ENCODE measurements around the gene GNPTAB.
"Not testable (repeated sequence)": the region's sequence is repeated elsewhere in the genome, so short reads cannot be mapped to it uniquely, and the experiment has no call there.

The GNPTAB gene

DNA sequence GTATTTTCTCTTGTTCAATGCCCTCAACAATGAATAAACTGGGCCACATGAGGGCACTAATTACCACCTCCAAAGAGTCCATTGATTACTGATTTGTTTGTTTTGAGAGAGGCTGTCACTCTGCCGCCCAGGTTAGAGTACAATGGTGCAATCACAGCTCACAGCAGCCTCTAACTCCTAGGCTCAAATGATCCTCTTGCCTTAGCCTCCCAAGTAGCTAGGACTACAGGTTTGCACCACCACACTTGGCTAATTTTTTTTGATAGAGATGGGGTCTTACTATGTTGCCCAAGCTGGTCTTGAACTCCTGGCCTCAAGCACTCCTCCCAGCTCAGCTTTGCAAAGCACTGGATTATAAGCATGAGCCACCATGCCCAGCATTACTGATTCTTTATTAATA lies 63.2 kb downstream of the GNPTAB start:
- DNase-seq = no peak

DNA sequence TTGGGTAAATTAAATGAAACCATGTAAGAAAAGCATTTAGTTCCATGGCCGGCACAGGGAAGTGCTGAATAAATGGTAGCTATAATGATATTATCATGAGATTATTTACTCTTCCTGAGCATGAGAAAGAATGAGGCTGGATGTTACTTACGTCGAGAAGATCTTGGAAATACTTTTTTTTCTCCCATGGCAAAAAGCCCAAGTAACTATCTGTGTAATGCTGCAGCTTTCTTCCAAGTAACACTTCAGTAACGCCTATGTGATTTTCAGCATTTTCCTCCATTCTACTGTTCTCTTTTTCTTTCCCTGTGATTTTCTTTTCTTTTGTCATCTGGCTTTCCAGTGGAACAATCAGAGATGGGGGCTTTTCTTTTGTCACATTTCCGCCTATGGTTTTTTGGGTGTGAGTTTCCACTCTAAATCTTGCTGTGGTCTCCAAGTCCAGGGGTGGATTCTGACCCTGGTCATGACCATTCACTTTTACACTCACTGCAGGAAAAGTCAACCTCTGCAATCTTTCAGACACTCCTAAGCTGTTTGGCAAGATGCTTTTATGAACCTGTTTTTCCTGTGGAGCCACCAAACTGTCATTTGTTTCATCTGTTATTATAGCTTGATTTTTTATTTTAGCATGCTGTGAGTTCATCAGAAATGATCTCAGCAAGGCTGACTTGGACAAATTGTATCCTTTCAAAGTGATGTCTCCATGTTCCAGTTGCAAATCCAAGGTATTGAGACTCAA lies 66.5 kb downstream of the GNPTAB start:
- DNase-seq = no peak

DNA sequence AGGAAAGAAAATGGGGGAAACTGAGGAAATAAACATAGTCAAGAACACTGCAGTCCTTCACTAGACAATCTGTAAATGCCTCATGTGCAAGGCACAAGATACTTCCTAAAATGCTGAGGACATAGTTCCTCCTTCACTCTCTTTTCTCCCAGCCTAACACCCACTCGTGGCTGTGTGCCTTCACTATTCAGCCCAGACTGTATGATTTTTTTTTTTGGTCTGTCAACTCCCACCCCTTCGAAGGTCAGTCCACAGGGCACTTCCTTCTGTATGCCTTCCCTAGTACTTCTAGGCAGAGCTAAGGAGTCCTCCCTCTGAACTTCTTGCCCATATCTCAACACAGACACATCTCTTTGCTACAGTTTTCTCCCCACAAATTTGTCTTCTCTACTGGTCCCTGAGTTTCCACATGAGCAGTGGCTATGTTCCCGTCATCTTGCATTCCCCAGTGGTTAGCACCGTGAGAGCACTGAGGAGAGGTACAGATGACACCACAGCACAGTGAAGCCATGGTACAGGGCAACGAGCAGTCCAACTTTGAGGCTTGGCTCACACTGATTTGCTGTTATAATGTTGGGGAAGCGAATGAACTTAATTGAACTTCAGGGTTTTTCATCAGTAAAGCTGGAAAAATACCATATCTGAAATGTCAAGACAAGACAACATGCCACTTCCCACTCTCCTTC lies 67.4 kb downstream of the GNPTAB start:
- no peak for DNase-seq

DNA sequence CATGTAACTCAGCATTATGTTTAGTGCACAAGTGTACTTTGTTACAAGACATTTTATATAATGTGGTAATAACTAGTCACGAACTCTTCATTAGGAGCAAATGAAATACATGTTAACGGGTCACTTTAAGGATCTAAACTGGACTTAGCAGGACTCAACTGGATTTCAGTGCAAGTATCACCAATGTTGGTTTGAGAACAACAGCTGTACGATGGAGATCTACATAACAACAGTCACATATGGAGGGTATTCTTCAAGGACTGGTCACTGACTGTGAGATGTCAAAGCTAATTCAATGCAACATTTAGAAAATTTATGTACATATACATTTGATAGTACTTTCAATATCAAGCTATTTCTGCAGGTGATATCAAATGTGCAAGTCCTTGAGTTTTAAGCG lies 69.0 kb downstream of the GNPTAB start:
- DNase-seq = no peak

DNA sequence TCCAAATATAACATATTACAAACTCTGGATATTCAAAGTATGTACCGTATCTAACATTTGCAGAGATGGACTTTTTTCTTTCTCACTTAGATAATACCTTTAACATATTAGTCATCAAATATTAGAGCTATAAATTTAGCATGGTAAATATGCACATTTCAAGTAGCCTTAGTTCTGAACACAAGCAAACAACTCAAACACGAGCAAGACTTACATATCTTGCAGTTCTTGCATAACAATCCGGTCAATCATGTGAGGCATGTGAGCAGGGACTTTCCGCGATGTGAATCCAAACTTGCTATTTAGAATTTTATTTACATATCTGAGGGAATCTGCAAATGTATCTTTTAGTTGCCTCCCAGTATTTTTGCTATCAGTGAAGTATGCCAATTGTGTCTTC lies 69.4 kb downstream of the GNPTAB start:
- DNase-seq = no peak

DNA sequence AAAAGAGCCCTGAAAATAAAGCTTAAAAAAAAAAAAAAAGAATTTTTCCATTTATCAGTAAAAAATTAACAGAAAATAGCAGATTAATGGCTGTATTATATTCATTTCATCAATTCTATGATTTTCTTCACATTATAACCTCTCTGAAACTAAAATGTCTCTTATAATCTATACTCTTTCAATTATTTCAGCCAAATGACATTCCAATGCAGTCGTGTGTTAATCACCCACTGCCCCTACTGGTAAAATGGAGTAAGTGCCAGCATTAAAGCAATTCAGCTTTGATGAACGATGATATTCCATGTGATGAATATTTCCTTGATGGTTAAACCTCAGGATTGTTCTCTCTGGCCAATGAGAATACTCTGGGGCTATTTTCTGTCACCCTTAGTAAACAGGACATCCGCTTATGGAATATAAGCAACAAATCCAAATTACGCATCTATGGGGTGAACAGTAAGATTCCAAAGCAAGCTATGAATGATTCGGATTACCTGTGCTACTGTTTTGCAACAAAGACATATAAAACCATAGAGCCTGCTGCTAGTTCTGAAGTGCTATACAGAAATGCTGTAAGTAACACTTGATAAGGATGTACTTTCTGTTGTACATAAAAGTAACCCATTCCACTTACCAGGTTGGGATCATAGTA lies 71.2 kb downstream of the GNPTAB start:
- DNase-seq = peak; percentile 39

DNA sequence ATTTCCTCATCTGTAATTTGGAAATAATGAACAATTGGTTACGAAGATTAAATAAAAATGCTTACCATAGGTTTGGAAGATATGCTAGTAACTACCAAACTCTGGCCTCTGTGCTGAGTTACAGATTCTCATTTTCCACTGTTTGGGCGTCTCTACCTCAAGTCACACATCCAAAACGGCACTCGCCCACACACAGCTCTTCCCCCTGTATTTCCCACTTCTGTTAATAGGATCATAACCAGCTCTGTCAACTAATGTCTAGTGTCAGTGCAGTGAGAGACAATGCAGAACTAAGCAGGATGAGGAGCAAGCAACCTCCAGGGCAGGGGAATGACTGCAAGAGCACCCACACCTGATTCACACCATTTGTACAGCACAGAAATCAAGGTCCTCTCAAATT lies 80.6 kb downstream of the GNPTAB start:
- no peak for DNase-seq

DNA sequence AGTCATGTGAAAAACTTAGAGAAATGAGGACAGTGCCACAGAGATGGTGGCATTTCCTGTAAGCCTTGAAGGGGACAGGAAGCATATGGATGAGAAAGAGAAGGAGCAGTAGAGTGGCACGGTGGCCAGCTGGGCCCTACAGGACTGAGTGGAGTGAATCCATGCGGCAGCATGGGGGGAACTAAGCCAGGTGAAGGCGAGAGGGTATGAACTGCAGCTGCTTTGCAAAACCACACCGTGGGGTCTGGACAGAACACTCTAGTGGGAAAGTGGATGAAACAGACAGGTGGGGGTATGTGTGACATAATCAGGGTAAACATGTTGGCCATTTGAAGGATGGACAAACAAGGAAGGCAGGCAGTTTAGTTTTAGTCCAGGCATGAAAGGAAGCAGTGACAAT lies 81.1 kb downstream of the GNPTAB start:
- no peak for DNase-seq

DNA sequence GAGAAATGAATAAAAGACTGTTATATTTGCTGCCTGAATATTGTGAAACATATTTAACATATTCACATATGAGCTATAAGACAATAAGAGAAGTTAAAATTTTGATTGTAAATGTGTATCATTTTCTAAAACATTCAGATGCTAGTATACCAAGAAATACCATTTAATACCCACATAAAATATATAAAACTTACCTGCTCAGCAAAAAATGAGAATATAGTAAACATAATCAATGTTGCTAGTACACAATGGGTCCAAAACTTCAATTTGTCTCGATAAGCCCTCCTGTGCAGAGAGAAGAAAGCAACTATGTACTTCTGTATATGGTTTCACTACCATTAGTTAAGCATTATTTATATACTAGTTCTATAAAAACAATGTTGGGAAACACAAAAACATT lies 81.9 kb downstream of the GNPTAB start:
- DNase-seq = no peak

DNA sequence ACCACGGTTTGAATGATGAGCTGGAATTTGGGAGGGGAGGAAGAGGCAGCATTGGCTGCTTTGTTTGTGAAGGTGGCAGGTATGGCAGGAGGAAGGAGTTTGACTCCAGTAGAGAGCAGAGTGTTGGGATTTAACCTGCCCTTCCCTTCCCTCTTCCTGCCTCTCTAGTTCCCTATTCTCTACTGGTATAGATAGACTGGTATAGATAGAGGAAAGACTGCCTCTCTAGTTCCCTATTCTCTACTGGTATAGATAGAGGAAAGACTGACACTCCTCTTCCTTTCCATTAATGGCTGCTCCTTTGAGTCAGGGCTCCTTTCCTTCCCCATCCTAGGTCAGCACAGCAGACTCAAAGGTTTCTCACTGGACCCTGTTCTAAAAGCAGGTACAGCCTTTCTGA lies 83.1 kb downstream of the GNPTAB start:
- DNase-seq = no peak

DNA sequence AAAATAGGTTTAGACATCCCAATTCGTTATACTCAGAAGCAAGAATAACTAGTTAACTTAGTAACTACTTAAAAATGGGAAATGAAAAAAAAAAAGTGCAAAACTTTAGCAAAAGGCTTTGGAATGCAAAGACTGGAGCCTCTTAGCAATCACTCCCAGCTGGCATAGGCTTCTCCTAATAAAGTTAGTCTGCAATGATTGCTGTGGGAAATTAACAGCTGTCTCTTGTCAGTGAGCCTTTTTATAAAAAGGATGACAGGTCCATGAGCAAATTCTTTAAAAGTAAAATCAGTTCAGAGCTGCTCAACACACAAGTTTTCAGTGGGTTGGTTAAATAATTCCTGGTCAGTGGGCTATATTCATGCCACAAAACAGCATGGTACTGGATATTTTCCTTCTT lies 84.1 kb downstream of the GNPTAB start:
- DNase-seq = no peak

DNA sequence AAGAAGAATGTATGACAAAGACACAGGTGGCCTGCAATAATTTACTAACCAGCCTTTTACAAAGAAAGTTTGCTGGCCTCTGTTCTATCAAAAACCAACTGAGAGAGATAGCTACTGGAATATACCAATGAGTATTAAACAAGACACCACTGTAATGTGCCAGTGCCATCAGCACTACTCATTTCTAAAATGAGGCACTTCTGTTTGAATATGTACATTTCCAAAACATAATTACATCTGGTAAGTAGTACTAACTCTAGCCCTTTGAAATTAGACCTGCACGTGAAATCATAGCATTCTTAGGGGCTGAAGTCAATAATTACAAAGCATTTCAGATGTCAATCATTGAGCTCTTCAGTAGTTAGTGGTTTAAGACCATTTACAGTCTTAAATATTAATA lies 84.6 kb downstream of the GNPTAB start:
- no peak for DNase-seq

DNA sequence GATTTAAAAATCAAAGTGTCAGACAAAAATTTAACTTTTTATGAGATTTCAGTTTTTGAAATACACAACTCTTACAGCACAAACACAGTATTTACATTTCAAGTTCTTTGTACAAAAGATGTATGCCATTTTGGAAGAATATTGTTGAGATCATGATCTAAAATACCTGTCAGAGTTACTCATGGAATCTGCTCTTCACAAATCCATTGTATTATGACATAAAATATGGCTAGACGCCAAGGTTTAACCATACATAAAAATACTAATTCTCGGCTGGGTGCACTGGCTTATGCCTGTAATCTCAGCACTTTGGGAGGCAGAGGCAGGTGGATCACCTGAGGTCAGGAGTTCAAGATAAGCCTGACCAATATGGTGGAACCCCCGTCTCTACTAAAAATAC lies 85.3 kb downstream of the GNPTAB start:
- DNase-seq = no peak

DNA sequence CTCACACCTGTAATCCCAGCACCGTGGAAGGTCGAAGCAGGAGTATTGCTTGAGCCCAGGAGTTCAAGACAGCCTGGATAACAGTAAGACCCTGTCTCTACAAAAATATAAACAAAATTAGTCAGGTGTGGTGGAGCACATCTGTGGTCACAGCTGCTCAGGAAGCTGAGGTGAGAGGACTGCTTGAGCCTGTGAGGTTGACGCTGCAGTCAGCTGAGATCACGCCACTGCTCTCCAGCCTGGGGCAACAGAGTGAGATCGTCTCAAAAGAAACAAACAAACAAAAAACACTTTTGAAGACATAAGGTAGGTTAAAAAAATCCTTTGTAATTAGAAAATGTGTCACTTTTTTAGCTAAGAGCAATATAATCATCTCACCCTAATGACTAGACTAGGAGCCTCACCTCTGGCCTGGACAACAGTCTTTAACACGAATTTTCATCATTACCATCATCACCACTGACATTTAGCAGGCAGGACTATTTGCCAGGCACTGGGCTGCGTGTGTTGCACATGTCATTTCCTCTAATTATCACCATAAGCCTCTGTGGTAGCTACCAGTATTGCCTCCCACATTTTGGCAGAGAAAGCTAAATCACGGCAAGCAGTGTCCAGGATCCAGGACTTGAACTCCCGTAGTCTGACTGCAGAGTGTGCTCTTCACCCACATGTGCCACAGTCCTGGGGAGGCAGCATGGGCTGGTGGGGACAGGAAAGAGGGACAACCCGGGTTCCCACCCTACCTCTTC lies 86.9 kb downstream of the GNPTAB start:
- peak; percentile 14 for DNase-seq

DNA sequence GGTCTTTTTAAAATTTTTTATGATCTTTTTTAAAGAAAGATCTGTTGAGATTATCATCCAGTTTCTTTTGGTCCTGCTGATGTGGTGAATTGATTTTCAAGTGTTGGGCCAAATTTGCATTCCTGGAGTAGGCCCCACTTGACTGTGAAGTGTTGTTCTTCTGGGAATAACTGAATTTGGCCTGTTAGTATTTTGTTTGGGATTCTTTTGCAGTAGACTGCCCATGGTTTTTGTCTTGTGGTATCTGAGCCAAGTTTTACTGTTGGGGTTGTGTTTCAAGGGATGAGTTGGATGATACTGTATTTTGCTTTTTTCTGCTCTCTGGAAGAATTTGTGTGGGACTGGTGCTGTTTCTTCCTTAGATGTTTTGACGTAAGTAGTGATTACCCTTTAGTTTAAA lies 87.5 kb downstream of the GNPTAB start:
- no peak for DNase-seq

DNA sequence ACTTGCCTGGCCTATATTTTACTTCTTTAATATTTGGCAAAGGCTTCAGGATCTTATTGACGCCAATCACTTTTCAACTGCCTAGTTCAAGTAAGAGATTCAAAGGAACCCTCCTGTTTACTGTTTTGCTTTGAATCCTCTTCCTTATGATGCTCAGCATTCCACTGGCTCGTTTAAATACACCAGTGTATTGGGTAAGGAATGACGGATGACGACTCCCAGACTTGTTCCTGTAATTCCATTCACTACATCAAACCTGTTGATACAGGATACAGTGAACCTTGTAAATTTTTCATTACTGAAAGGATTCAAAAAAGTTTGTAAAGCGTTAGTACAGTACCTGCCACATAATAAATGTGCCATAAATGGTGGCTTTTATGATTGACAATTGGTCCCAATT lies 89.8 kb downstream of the GNPTAB start:
- no peak for DNase-seq

DNA sequence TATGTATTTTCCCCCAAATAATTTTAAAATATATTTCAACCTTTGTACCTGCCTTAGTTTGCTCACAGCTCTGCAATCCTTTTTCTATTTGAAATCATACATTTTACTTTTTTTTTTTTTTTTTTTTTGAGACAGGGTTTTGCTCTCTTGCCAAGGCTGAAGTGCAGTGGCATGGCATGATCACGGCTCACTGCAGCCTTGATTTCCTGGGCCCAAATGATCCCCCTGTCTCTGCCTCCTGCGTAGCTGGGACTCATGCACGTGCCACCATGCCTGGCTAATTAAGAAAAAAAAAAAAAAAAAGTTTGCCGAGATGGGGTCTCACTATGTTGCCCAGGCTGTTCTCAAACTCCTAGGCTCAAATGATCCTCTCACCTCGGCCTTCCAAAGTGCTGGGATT lies 90.2 kb downstream of the GNPTAB start:
- DNase-seq = no peak

DNA sequence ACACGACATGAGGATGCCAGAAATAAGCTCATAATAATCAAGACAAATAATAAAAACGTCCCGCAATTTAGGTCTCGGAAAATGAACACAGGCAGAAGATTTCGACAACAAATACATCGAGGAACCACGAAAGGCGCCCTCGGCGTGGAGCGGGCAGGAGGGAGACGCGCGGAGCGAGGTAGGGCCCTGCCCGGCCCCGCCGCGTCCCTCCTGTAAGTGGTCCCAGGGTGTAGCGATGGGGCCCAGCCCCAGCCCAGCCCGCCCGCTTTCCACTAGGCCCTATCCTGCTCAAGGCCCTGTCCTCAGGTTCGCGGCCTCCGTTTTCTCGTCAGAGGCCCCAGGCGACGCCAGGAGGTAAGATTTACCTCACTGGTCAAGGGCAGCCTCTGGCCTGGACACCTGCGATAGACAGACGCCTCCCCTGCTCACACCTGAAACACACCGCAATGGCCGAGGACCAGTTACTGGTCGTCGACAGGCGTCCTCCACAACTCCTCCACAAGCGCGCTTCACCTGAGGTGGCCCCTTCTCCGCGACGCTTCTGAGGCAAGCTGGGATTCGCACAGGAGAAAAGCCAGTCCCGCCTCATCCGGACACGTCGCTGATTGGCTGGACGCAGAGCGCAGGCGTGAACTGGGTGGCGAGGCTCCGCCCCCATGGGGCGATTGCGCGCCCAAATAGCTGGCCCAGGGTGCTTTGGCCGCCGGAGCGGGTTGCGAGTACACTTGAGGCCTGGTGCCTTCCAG lies 91.7 kb downstream of the GNPTAB start, which contains the start of gene SYCP3:
Gene SYCP3, minus strand, starts transcription at position 543 of the 746 bp plus-strand sequence. CDS start 1,527 bp downstream, outside the sequence.
- no peak for DNase-seq

DNA sequence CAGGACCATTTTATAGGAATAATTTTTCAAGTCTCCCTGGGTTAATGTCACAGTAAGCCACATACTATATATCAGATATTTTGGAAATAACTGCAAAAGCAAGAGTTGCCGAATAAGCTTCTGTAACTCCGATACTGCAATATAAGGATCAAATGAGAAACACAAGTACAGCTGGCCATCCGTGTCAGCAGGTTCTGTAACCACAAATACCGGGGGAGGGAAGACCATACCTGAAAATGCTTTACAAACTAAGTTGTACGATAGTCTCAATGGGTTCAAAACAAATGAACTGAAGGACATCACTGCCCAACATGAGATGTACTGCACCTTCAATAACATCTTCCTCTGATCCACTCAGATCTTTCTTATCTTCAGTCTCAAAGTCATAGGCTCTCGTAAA lies 93.3 kb downstream of the GNPTAB start:
- DNase-seq = no peak

DNA sequence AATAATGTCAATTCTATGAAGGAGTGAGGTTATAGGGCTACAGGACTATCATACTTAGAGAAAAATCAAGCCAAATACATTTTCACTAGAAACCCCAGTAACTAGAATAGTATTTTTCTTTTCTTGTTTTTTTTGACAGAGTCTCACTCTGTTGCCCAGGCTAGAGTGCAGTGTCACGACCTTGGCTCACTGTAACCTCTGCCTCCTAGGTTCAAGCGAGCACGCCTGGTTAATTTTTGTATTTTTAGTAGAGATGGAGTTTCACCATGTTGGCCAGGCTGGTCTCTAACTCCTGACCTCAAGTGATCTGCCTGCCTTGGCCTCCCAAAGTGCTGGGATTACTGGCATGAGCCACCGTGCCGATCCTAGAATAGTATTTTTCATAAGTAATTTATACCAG lies 96.3 kb downstream of the GNPTAB start:
- not testable (repeated sequence) for DNase-seq

DNA sequence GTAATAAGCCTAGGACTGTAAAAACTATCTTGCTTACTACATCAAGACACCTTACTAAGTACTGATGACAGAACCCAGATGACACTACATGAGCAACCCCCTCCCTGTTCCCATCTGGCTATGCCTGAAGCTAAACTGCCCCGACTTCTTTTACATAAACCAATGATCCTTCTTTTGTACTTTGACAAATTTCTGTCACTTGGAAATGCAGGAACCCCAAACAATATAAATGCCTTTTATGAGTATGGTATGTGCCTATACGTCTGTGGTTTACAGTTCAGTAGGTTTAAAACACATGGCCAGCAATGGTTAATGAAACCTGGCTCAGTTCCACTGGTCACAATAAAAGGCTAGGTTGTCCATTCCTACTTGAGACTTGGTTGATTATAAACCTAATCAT lies 97.6 kb downstream of the GNPTAB start:
- DNase-seq = no peak

DNA sequence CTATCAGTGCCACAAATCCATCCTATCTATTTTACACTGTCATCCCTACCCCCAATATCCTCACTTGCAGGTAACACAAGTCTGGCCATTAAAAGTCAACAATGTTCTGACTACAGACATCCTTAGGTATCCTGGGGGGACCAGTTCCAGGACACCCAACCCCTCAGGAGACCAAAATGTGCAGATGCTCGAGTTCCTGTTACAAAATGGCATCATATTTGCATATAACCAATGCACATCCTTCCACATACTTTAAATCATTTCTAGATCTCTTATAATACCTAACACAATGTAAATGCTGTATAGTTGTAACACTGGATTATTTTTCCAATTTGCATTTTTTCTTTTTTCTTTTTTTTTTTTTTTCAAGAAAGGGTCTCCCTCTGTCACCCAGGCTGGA lies 98.4 kb downstream of the GNPTAB start:
- no peak for DNase-seq

DNA sequence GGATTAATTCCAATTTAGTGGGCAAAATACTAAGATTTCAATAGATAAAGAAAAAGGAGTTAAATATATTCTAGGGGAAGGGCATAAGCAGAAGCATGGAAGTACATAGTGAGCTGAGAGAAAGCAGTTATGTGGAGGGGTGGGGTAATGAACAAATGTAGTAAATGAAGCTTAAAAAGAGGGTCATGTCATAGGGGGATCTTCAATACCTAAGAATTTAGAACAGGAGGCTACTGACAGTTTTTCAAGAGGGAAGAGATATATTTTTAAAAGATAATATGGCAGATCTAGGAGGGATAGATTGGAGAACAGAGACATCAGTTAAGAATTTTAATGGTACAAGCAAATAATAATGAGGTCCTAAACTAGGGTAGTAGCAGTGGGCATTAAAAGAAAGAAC lies 100.9 kb downstream of the GNPTAB start:
- DNase-seq = no peak
